B cell (primary cell): ENCODE results near the gene TMTC4. TPM values are rescaled to one million over a fixed set of nuclear protein-coding genes. Genes with fewer than 3 reads are reported as not detected.

Experiments
- ATAC-seq: fragments of 200-7000 bp; cut with Tn5 transposase; one replicate; pipeline ENCODE4 v1.10.0; 2021; ENCODE audit warnings: low read depth, mild to moderate bottlenecking, moderate number of reproducible peaks, moderate library complexity
- CTCF ChIA-PET: fragments of 350-600 bp; sonication (Branson Sonifier 250); formaldehyde crosslinking; loops from one replicate; lab custom pipeline; 2021; ENCODE audit warnings: antibody characterized with exemption, inconsistent platforms; lab: Charles Lee
- POLR2A ChIA-PET: fragments of 350-600 bp; sonication (Branson Sonifier 250); formaldehyde crosslinking; loops from one replicate; lab custom pipeline; 2021; ENCODE audit warnings: antibody characterized with exemption; lab: Charles Lee
- DNase-seq: peaks from one replicate; pipeline ENCODE4 v3.0.0; 2013
- H2AFZ ChIP-seq: 2 replicates; pipeline ENCODE4 v1.6.1; 2012; ENCODE audit warnings: mild to moderate bottlenecking, low read depth, low read length; ENCODE audit not compliant: insufficient read depth, poor library complexity, severe bottlenecking
- H3K27ac ChIP-seq, 2 donors: 1 replicate in 1 of 2; 2 replicates in 1 of 2; pipeline ENCODE4 v1.5.1; 2012 to 2013; ENCODE audit warnings: low read length in 2 of 2, mild to moderate bottlenecking in 2 of 2, moderate library complexity in 1 of 2
- H3K27me3 ChIP-seq, 4 experiments: fragments of 200-600 bp in 1 of 4; sonication (generic) in 1 of 4; replicated peaks in 1 of 4; 1 replicate in 2 of 4; 2 replicates in 2 of 4; pipeline versions ENCODE4 v1.6.1 to v1.7.0; 2013 to 2016; ENCODE audit warnings: low read length in 3 of 4, mild to moderate bottlenecking in 2 of 4, mixed read lengths in 1 of 4, moderate library complexity in 1 of 4; ENCODE audit not compliant: insufficient read depth in 4 of 4, control insufficient read depth in 3 of 4; ENCODE audit errors: control extremely low read depth in 1 of 4
- H3K36me3 ChIP-seq, 2 experiments: replicated peaks in 1 of 2; 1 replicate in 1 of 2; 2 replicates in 1 of 2; pipeline versions ENCODE4 v1.6.1 to v1.7.1; 2013; ENCODE audit warnings: low read length in 1 of 2; ENCODE audit not compliant: insufficient read depth in 2 of 2, control insufficient read depth in 1 of 2; ENCODE audit errors: control extremely low read depth in 1 of 2, extremely low read depth in 1 of 2
- H3K4me1 ChIP-seq, 2 donors: fragments of 200-600 bp in 1 of 2; sonication (generic) in 1 of 2; 1 replicate in 1 of 2; 2 replicates in 1 of 2; pipeline versions ENCODE4 v1.5.1 to v1.6.1; 2013 to 2017; ENCODE audit warnings: low read length in 2 of 2; ENCODE audit not compliant: control insufficient read depth in 2 of 2, insufficient read depth in 2 of 2
- H3K4me2 ChIP-seq: replicated peaks from 2 replicates; pipeline ENCODE3; 2012; ENCODE audit warnings: mild to moderate bottlenecking, low read depth, low read length; ENCODE audit not compliant: poor library complexity, severe bottlenecking
- H3K4me3 ChIP-seq, 5 experiments: fragments of 200-600 bp in 1 of 5; sonication (generic) in 1 of 5; 1 replicate in 3 of 5; 2 replicates in 2 of 5; pipeline versions ENCODE4 v1.5.1 to v1.7.0; 2011 to 2016; ENCODE audit warnings: low read length in 4 of 5, mild to moderate bottlenecking in 4 of 5, low read depth in 2 of 5, control low read depth in 1 of 5, moderate library complexity in 1 of 5; ENCODE audit not compliant: insufficient read depth in 1 of 5; ENCODE audit errors: control extremely low read depth in 1 of 5, extremely low read depth in 1 of 5
- H3K79me2 ChIP-seq: fragments of 200-600 bp; sonication (generic); one replicate; pipeline ENCODE4 v1.6.0; 2016; ENCODE audit warnings: low read length; ENCODE audit not compliant: control insufficient read depth, insufficient read depth
- H3K9ac ChIP-seq: fragments of 200-600 bp; sonication (generic); 2 replicates; pipeline ENCODE4 v1.6.1; 2017; ENCODE audit warnings: mild to moderate bottlenecking, low read length, moderate library complexity
- H3K9me3 ChIP-seq, 3 donors: one replicate each; pipeline versions ENCODE4 v1.6.1 to v1.7.1; 2013; ENCODE audit warnings: low read length in 2 of 3; ENCODE audit not compliant: control insufficient read depth in 2 of 3, insufficient read depth in 1 of 3; ENCODE audit errors: control extremely low read depth in 1 of 3
- H4K20me1 ChIP-seq: 2 replicates; pipeline ENCODE4 v1.6.0; 2012; ENCODE audit warnings: mild to moderate bottlenecking, low read length; ENCODE audit not compliant: insufficient read depth, control insufficient read depth, poor library complexity, severe bottlenecking
- H3K27ac Mint-ChIP-seq: one replicate; pipeline ENCODE4 v1.8.0; 2021; ENCODE audit warnings: mixed read lengths
- H3K27me3 Mint-ChIP-seq: one replicate; pipeline ENCODE4 v1.8.0; 2021; ENCODE audit warnings: mixed read lengths
- H3K4me1 Mint-ChIP-seq: one replicate; pipeline ENCODE4 v1.8.0; 2021; ENCODE audit warnings: mixed read lengths
- H3K4me3 Mint-ChIP-seq: one replicate; pipeline ENCODE4 v1.8.0; 2021; ENCODE audit warnings: mixed read lengths
- H3K9me3 Mint-ChIP-seq: one replicate; pipeline ENCODE4 v1.8.0; 2022; ENCODE audit warnings: mixed read lengths; ENCODE audit not compliant: insufficient read depth
- EZH2 ChIP-seq: IDR thresholded peaks from 2 replicates; pipeline ENCODE4 v1.6.1; 2012; ENCODE audit warnings: borderline replicate concordance, low read depth, mild to moderate bottlenecking, moderate library complexity, low read length; ENCODE audit not compliant: insufficient read depth, poor library complexity, severe bottlenecking
- WGBS: methylation state at CpG from one replicate; pipeline ENCODE4 v1.1.5; 2013; ENCODE audit warnings: missing lambda C conversion rate; ENCODE audit not compliant: insufficient coverage; 5-methylcytosine and 5-hydroxymethylcytosine counted together
- intact Hi-C: fragments of 100-400 bp; cut with micrococcal nuclease; formaldehyde crosslinking; loops from one replicate; pipeline ENCODE4 v1.10.0; 2022
- polyA plus RNA-seq: library from polyadenylated mRNA; depleted of rRNA; stranded (reverse); fragments of >200 nt; gene quantifications from 2 replicates; pipeline ENCODE4 v1.2.3, GENCODE V29; 2012
- total RNA-seq, 2 donors: library from RNA; stranded (reverse); fragments of 120-200 nt in 1 of 2; gene quantifications; 1 replicate in 1 of 2; 2 replicates in 1 of 2; pipeline versions ENCODE4 v1.2.3 to v1.2.4, GENCODE V29; 2013 to 2022
- TF ChIP-seq, protein P1 (sequence below): fragments of 200-600 bp; IDR thresholded peaks from one replicate; pipeline ENCODE4 v1.8.0; 2022; ENCODE audit warnings: antibody characterized with exemption, mild to moderate bottlenecking

Gene TMTC4
- total and polyA plus RNA-seq, 2 donors (not counting 1 experiment from before 2014, with no cell fraction given) = 7.9 to 17.8 TPM

DNA sequence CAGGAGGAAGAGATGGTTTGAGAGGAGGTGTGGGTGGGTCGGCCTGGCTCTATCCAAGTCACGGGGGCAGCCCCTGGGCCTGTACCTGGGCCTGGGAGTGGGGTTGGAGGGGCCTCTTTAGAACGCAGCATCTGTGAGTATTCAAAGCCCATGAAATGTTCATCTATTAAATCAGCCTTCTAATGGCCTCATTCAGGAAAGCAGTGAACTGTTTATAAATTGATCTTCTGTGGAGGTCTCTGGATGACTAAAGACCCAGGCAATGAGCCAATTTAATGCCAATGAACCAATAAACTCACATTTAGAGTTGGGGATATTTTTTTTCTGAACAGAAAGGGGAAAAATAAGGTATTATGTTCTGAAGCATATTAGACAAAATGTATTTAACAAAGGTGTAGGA is 66.1 kb downstream of the TMTC4 start:
- TF ChIP-seq, protein P1, sequence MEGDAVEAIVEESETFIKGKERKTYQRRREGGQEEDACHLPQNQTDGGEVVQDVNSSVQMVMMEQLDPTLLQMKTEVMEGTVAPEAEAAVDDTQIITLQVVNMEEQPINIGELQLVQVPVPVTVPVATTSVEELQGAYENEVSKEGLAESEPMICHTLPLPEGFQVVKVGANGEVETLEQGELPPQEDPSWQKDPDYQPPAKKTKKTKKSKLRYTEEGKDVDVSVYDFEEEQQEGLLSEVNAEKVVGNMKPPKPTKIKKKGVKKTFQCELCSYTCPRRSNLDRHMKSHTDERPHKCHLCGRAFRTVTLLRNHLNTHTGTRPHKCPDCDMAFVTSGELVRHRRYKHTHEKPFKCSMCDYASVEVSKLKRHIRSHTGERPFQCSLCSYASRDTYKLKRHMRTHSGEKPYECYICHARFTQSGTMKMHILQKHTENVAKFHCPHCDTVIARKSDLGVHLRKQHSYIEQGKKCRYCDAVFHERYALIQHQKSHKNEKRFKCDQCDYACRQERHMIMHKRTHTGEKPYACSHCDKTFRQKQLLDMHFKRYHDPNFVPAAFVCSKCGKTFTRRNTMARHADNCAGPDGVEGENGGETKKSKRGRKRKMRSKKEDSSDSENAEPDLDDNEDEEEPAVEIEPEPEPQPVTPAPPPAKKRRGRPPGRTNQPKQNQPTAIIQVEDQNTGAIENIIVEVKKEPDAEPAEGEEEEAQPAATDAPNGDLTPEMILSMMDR = no peak
- no peak for TF ChIP-seq EZH2
- no peaks in the 10 kb centered on the region for H3K9me3 Mint-ChIP-seq
- H3K4me3 ChIP-seq = no peak overlapping the region
- peak overlapping the region in 1 of 2 donors; percentile 87 for H3K27ac ChIP-seq
- H3K4me1 ChIP-seq = peaks cover 35 to 36% of the 10 kb centered on the region in 2 donors
- ChIA-PET CTCF (interaction anchor here (1.0 to 1.2 kb wide), 2 partner anchors 20 to 66 kb away, joined by 3 to 6 read pairs; partner anchors contain the start of genes GGACT and TMTC4), POLR2A (no interaction called here)
- ATAC-seq (no peak), DNase-seq (no peak)
- H3K4me3 Mint-ChIP-seq = peak overlapping the region; percentile 48
- peak overlapping the region; percentile 53 for H2AFZ ChIP-seq
- H3K4me2 ChIP-seq = peak overlapping the region; percentile 47
- H3K27me3 ChIP-seq = no peaks in the 10 kb centered on the region
- no peaks in the 10 kb centered on the region for H3K27me3 Mint-ChIP-seq
- H3K36me3 ChIP-seq = no peaks in the 10 kb centered on the region
- H3K4me1 Mint-ChIP-seq = peaks cover 46% of the 10 kb centered on the region
- H3K79me2 ChIP-seq = no peaks in the 10 kb centered on the region
- no peaks in the 10 kb centered on the region for H3K9me3 ChIP-seq
- 100% methylated on average over 1 of the region's 3 CpGs for WGBS
- peak overlapping the region; percentile 13 for H3K9ac ChIP-seq
- intact Hi-C loops = no loop called here
- no peaks in the 10 kb centered on the region for H4K20me1 ChIP-seq
- H3K27ac Mint-ChIP-seq = peak overlapping the region; percentile 87

DNA sequence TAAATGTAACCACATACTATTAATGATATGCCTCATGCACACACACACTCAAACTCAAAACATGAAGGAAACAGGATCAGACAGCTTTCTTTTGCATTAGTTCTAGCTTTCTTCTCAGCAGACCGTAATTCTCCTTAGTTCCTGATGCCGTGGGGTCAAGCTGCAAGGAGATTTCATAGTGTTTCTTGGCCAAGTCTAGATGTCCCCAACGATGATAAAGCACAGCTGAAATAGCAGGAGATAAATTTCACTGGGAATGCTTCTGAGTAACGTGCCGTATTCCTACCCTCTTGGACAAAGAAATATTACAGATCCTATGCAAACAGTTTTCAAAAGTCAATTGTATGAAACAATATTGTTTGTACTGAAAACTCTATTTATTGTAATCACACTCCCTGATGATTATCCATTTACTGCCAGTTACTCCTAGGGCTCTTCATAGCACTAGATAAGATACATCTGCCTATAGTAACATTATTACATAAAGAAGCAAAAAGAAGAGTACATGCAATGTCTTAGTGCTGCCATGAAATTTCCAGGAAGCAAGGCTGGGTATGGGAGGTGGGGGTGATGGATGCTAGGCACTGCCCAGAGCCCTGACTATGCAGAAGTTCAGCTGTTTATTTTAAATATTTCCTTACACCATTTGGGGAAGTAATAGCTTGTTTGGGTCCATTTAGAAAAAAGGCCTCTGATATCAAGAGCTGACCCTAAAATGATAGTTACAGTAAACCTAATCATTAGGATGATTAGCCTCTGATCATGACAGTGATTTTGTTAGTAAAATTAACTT is 69.5 kb downstream of the TMTC4 start:
- Histone ChIP-seq H3K4me1 (peaks cover 19 to 23% of the 10 kb centered on the region in 2 donors), H3K36me3 (no peaks in the 10 kb centered on the region), H3K9me3 (no peaks in the 10 kb centered on the region), H3K27ac (no peak overlapping the region), H3K4me3 (no peak overlapping the region), H3K4me2 (no peak overlapping the region), H3K79me2 (no peaks in the 10 kb centered on the region), H3K9ac (no peak overlapping the region), H2AFZ (no peak overlapping the region), H3K27me3 (no peaks in the 10 kb centered on the region), H4K20me1 (no peaks in the 10 kb centered on the region)
- ATAC-seq = no peak
- intact Hi-C loops = no loop called here
- ChIA-PET POLR2A (no interaction called here), CTCF (interaction anchor here (1.2 to 2.4 kb wide), 3 partner anchors 14 to 69 kb away, joined by 3 to 7 read pairs (median 5); partner anchors contain the start of gene TMTC4)
- H3K27ac Mint-ChIP-seq = no peak overlapping the region
- TF ChIP-seq EZH2 = no peak
- TF ChIP-seq, protein P1 = no peak
- no peaks in the 10 kb centered on the region for H3K9me3 Mint-ChIP-seq
- peaks cover 25% of the 10 kb centered on the region for H3K4me1 Mint-ChIP-seq
- 91% methylated on average over 3 of the region's 5 CpGs for WGBS
- no peak overlapping the region for H3K4me3 Mint-ChIP-seq
- DNase-seq = no peak
- H3K27me3 Mint-ChIP-seq = no peaks in the 10 kb centered on the region
